Uterus (tissue), 4 donors: ENCODE results near the gene SUMO2. TPM values are rescaled to one million over a fixed set of nuclear protein-coding genes. Genes with fewer than 3 reads are reported as not detected.
"Not testable (repeated sequence)": the region's sequence is repeated elsewhere in the genome, so short reads cannot be mapped to it uniquely, and the experiment has no call there.

Experiments
- DNase-seq, 2 donors: peaks; one replicate each; pipeline ENCODE4 v3.0.0-alpha.2; 2019 to 2020
- H3K27ac ChIP-seq, 2 donors: fragments of 200-600 bp; sonication (generic); 1 replicate in 1 of 2; 2 replicates in 1 of 2; pipeline ENCODE4 v1.5.1; 2016 to 2018
- H3K27me3 ChIP-seq, 2 donors: fragments of 200-600 bp; sonication (generic); one replicate each; pipeline ENCODE4 v1.5.1; 2018 to 2019; ENCODE audit warnings: control low read depth in 1 of 2
- H3K36me3 ChIP-seq, 2 donors: fragments of 200-600 bp; sonication (generic); one replicate each; pipeline ENCODE4 v1.5.1; 2019; ENCODE audit warnings: control low read depth in 1 of 2
- H3K4me1 ChIP-seq, 2 donors: fragments of 200-600 bp; sonication (generic); one replicate each; pipeline ENCODE4 v1.5.1; 2018 to 2019; ENCODE audit warnings: control low read depth in 1 of 2
- H3K4me3 ChIP-seq, 2 donors: fragments of 200-600 bp; sonication (generic); 1 replicate in 1 of 2; 2 replicates in 1 of 2; pipeline ENCODE4 v1.5.1; 2018 to 2019; ENCODE audit warnings: mild to moderate bottlenecking in 1 of 2
- H3K9me3 ChIP-seq, 2 donors: fragments of 200-600 bp; sonication (generic); one replicate each; pipeline ENCODE4 v1.5.1; 2019; ENCODE audit warnings: control low read depth in 1 of 2
- POLR2A ChIP-seq, 2 donors: fragments of 450-650 bp; IDR thresholded peaks; one replicate each; pipeline ENCODE4 v1.6.1; 2016; ENCODE audit warnings: antibody characterized with exemption in 2 of 2, mild to moderate bottlenecking in 1 of 2, moderate library complexity in 1 of 2
- intact Hi-C: fragments of 100-400 bp; cut with DNase I; formaldehyde crosslinking; loops from one replicate; pipeline ENCODE4 v1.15.1; 2023; ENCODE audit warnings: low total_unique reads
- total RNA-seq, 4 donors: library from RNA; depleted of rRNA in 3 of 4; stranded (reverse); fragments of >200 nt in 3 of 4; gene quantifications; one replicate each; pipeline versions ENCODE4 v1.1.0 to v1.2.4, GENCODE V29; 2014 to 2023
- TF ChIP-seq, protein P1 (sequence below), 4 experiments: fragments of 200-600 bp in 2 of 4; fragments of 450-650 bp in 2 of 4; sonication (generic) in 2 of 4; IDR thresholded peaks; one replicate each; pipeline ENCODE4 v1.5.1; 2016 to 2019; ENCODE audit warnings: antibody characterized with exemption in 4 of 4, mild to moderate bottlenecking in 2 of 4, moderate library complexity in 1 of 4
- donor health status: DM: yes; HTN: yes; CAD: no.

The SUMO2 gene
- total RNA-seq, 4 donors from 2014 or later, result 57.4 to 427 (median 102) TPM

DNA sequence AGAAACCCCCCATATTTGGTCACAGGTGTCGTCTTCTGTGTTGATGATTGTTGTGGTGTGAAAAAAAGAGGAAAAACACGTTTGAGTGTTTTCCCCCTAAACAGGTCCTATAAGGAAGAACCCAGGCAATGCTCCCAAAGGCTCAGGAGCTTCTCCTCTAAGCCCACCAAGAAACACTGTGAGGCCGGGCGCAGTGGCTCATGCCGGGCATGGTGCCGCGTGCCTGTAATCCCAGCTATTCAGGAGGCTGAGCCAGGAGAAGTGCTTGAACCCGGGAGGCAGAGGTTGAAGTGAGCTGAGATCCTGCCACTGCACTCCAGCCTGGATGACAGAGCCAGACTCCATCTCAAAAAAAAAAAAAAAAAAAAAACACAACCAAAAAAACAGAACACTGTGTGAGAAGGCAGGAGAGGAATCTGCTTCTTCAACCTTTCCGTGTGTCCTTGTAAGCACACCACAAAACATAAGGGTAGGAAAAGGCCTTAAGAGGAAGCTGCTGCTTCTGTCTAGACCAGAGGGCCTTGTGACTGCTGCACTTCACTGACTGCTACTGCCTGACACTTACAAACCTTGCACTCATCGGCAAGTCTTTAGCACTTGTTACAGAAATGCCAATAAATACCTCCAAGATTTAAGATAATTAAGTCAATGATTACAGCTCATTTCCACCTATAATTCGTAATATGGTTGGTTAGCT lies 37.8 kb downstream of the SUMO2 start:
- H3K4me1 ChIP-seq, result no peaks in the 10 kb centered on the region
- no peak overlapping the region for H3K27ac ChIP-seq
- no peaks in the 10 kb centered on the region for H3K36me3 ChIP-seq
- TF ChIP-seq, protein P1, sequence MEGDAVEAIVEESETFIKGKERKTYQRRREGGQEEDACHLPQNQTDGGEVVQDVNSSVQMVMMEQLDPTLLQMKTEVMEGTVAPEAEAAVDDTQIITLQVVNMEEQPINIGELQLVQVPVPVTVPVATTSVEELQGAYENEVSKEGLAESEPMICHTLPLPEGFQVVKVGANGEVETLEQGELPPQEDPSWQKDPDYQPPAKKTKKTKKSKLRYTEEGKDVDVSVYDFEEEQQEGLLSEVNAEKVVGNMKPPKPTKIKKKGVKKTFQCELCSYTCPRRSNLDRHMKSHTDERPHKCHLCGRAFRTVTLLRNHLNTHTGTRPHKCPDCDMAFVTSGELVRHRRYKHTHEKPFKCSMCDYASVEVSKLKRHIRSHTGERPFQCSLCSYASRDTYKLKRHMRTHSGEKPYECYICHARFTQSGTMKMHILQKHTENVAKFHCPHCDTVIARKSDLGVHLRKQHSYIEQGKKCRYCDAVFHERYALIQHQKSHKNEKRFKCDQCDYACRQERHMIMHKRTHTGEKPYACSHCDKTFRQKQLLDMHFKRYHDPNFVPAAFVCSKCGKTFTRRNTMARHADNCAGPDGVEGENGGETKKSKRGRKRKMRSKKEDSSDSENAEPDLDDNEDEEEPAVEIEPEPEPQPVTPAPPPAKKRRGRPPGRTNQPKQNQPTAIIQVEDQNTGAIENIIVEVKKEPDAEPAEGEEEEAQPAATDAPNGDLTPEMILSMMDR (IDR thresholded peaks at IDR 0.05), result no peak
- no peak for TF ChIP-seq POLR2A (IDR thresholded peaks at IDR 0.05)
- no peak overlapping the region for H3K4me3 ChIP-seq
- no peaks in the 10 kb centered on the region for H3K9me3 ChIP-seq
- intact Hi-C loops, result no loop called here
- no peaks in the 10 kb centered on the region for H3K27me3 ChIP-seq
- no peak for DNase-seq

DNA sequence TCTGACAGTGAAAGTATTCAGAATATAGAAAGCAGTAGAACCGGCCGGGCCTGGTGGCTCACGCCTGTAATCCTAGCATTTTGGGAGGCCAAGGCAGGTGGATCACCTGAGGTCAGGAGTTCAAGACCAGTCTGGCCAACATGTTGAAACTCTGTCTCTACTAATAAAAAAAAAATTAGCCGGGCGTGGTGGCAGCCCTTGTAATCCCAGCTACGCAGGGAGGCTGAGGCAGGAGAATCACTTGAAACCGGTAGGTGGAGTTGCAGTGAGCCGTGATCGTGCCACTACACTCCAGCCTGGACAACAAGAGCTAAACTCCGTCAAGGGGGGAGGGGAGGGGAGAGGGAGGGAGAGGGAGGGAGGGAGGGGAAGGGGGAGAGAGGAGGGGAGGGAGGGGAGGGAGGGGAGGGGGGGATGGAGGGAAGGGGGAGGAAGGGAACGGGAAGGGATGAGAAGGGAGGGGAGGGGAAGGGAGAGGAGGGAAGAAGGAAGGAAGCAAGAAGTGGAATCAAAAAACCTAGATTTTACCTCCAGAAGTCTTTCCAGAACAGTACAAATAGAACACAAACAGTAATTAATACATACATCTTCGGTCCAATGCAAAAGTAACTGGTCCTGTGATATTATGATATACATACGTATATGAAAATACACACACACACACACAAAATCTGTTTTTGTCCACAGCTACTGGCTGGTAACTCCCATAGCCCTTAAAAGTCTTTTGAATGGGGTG lies 40.4 kb downstream of the SUMO2 start:
- Histone ChIP-seq H3K4me1 (no peaks in the 10 kb centered on the region), H3K36me3 (no peaks in the 10 kb centered on the region), H3K9me3 (no peaks in the 10 kb centered on the region), H3K4me3 (no peak overlapping the region), H3K27ac (no peak overlapping the region), H3K27me3 (no peaks in the 10 kb centered on the region)
- no peak for DNase-seq
- TF ChIP-seq POLR2A (IDR thresholded peaks at IDR 0.05), result no peak
- TF ChIP-seq, protein P1 (IDR thresholded peaks at IDR 0.05), result no peak
- intact Hi-C loops, result no loop called here

DNA sequence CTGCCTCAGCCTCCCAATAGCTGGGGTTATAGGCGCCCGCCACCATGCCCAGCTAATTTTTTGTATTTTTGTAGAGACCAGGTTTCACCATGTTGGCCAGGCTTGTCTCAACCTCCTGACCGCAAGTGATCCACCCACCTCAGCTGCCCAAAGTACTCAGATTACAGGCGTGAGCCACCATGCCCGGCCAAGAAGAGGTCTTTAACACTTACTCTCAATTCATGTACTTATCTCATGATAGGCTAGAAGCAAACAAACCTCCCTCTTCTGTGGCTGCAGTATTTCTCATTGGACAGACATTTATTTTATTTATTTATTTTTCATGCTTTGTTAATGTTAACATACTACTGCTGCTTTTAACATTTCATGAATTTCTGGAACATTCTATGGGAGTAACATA lies 44.2 kb downstream of the SUMO2 start:
- no peak for DNase-seq
- Histone ChIP-seq H3K36me3 (no peaks in the 10 kb centered on the region), H3K27ac (no peak overlapping the region), H3K4me1 (no peaks in the 10 kb centered on the region), H3K9me3 (no peaks in the 10 kb centered on the region), H3K4me3 (no peak overlapping the region), H3K27me3 (no peaks in the 10 kb centered on the region)
- TF ChIP-seq, protein P1 (IDR thresholded peaks at IDR 0.05), result no peak
- TF ChIP-seq POLR2A (IDR thresholded peaks at IDR 0.05), result no peak
- intact Hi-C loops, result no loop called here

DNA sequence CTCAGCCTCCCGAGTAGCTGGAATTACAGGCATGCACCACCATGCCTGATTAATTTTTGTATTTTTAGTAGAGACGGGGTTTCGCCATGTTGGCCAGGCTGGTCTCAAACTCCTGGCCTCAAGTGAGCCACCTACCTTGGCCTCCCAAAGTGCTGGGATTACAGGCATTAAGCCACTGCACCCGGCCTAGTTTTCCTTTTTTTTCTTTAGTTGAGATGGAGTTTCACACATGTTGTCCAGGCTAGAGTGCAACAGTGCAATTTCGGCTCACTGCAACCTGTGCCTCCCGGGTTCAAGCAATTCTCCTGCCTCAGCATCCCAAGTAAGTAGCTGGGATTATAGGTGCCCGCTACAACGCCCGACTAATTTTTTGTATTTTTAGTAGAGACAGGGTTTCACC lies 45.0 kb downstream of the SUMO2 start:
- H3K27me3 ChIP-seq, H3K27ac ChIP-seq, intact Hi-C loops, H3K9me3 ChIP-seq, H3K4me3 ChIP-seq, DNase-seq, H3K36me3 ChIP-seq, H3K4me1 ChIP-seq: not testable (repeated sequence)

DNA sequence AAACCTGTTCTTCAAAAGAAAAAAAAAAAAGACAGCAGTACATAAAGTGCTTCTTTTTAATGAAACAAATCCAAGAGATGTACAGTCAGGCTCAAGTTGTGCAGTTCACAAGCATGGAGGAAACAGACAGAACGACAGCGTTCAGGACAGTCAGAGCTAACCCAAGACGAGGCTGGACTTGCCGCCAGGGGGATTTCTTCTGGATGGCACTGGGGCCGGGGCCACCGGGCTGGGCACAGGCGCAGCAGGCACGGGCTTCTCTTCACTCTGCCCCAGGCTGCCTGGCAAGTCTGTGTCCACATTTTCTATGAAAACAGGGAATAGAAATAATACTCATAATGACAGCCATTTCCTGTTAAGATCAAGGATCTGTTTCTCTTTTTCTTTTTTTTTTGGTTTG lies 46.8 kb downstream of the SUMO2 start:
- H3K9me3 ChIP-seq, result no peaks in the 10 kb centered on the region
- H3K27ac ChIP-seq, result no peak overlapping the region
- H3K4me1 ChIP-seq, result peaks cover 0 to 3% of the 10 kb centered on the region in 2 donors
- no peak for DNase-seq
- no peak overlapping the region for H3K4me3 ChIP-seq
- H3K27me3 ChIP-seq, result no peaks in the 10 kb centered on the region
- intact Hi-C loops, result no loop called here
- H3K36me3 ChIP-seq, result no peaks in the 10 kb centered on the region
- no peak for TF ChIP-seq POLR2A (IDR thresholded peaks at IDR 0.05)
- TF ChIP-seq, protein P1 (IDR thresholded peaks at IDR 0.05), result no peak
